HG03139 (cell line): ENCODE results near the gene TPSD1.
"Not testable (repeated sequence)": the region's sequence is repeated elsewhere in the genome, so short reads cannot be mapped to it uniquely, and the experiment has no call there.

ENCODE experiments used
- ATAC-seq: cut with Tn5 transposase; IDR thresholded peaks from one replicate; pipeline ENCODE4 v1.9.1; 2021; ENCODE audit not compliant: unreplicated experiment

Gene TPSD1

DNA sequence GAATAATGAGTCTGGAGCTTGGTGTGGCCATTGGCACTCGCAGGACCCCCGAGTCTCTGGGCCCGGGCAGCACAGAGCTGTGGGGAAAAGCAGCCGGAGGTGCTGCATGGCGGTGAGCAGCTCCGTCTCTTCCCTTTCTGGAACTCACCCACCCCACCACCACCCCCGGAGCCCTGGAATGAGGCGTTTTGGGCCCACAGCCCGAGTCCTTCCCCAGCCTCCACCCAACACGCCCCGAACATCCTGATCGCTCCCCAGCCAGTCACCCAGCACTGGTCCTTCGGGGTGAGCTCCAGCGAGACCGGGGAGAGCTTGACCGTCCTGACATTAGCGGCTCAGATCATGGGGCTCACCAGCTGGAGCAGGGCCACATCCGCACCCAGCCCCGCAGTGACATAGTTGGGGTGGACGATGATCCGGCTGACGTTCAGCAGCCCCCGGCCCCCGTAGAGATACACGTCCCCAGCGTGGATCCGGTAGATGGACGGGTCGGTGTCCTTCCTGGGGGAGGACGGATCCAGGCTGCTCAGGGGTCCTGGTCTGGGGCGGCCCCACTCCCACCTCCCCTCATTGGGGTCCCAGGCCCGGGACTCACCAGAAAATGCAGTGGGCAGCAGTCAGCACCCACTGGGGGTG lies 6.5 kb downstream of the TPSD1 start:
- ATAC-seq: no peak

GRCh38 chr16:1262846-1263221 lies 7.0 kb downstream of the TPSD1 start:
- no peak for ATAC-seq

GRCh38 chr16:1263591-1264344 lies 7.9 kb downstream of the TPSD1 start:
- ATAC-seq: no peak

GRCh38 chr16:1264345-1265089 lies 8.6 kb downstream of the TPSD1 start:
- ATAC-seq: no peak

DNA sequence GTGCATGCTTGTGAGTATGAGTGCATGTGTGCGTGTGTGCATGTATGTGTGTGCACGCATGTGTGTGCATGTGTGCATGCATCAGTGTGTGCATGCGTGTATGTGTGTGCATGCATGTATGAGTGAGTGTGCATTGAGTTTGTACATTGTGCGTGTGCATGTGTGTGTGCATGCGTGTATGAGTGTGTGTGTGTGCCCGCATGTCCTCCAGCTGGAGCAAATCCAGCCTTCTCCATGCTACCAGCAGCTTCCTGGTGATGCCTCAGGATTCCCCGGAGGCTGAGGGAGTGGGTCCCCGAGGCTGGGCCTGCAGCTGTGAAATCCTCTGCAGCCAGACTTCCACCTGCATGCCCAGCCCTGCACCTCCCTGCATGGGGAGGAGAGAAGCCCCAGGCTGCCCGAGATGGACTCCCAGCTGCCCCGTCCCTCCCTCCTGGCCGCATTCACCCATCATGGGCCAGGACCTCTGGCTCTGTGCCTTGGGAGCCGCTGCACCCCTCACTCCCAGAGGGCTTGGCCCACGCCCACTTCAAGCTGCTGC lies 9.3 kb downstream of the TPSD1 start:
- ATAC-seq: no peak

GRCh38 chr16:1265826-1266225 lies 10.0 kb downstream of the TPSD1 start:
- ATAC-seq: no peak

- not testable (repeated sequence) for ATAC-seq
These were observed 13.5 kb downstream of the TPSD1 start for GRCh38 chr16:1269418-1269817.

DNA sequence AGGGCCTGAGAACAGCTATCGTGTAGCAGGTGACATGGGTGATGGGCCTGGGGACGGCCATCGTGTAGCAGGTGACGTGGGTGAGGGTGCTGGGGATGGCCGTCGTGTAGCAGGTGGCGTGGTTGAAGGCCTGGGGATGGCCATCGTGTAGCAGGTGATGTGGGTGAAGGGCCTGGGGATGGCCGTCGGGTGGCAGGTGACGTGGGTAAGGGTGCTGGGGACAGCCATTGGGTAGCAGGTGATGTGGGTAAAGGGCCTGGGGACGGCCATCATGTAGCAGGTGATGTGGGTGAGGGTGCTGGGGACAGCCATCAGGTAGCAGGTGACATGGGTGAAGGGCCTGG lies 15.5 kb downstream of the TPSD1 start:
- ATAC-seq: no peak

DNA sequence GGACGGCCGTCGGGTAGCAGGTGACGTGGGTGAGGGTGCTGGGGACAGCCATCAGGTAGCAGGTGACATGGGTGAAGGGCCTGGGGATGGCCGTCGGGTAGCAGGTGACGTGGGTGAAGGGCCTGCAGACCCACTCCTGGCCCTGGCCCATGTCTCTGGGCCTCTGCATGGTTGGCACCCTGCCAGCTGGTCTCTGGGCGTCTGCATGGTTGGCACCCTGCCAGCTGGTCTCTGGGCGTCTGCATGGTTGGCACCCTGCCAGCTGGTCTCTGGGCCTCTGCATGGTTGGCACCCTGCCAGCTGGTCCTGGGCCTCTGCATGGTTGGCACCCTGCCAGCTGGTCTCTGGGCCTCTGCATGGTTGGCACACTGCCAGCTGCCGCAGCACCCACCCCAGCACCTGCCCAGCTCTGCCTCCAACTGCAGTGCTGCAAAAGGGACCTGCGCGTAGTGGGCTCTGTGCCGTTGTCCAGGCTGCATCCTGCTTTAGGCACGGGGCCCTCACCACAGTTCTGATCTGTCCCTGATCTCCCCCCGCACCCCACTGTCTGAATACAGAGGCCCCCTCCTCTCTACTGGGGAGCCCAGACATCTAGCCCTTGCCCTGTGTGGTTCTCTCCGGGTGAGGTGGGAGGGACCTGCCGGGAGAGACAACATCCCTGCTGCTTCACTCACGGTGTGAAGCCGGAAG lies 16.0 kb downstream of the TPSD1 start:
- not testable (repeated sequence) for ATAC-seq

- ATAC-seq: no peak
These were observed 16.8 kb downstream of the TPSD1 start for GRCh38 chr16:1272453-1273198.

DNA sequence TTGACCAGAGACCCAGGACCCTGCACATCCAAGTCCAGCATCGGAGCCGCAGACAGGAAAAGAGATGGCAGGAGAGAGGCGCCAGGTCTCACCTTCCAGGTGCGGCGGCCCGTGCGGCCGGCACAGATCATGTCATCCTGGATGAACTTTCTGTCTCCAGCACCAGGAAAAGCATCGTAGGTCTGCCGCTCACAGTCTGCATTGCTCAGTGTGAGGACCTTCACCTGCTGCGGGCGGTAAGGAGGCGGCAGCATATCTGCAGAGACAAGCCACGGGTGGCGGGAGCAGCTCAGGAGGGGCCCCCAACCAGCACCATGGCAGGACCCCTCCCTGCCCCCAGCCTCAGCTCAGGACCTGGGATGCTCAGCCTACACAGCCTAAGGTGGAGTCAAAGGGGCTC lies 17.9 kb downstream of the TPSD1 start:
- ATAC-seq: no peak

GRCh38 chr16:1274767-1275166 lies 18.9 kb downstream of the TPSD1 start:
- ATAC-seq: no peak

GRCh38 chr16:1275791-1276579 lies 20.1 kb downstream of the TPSD1 start:
- ATAC-seq: no peak

DNA sequence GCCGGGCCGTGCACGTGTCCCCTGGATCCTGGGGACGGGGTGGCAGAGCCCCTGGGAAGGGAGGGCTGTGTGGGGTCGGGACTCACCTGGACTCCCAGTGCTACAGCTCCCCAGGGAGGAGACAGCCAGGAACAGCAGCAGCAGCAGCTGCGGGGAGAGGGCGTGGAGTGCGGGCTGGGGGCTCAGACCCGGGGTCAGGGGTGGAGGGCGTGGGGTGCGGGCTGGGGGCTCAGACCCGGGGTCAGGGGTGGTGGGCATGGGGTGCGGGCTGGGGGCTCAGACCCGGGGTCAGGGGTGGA lies 20.7 kb downstream of the TPSD1 start:
- no peak for ATAC-seq

- ATAC-seq: no peak
These were observed 21.3 kb downstream of the TPSD1 start for GRCh38 chr16:1277151-1277598.

GRCh38 chr16:1277617-1278282 lies 21.9 kb downstream of the TPSD1 start:
- ATAC-seq: no peak

- no peak for ATAC-seq
These were observed 22.6 kb downstream of the TPSD1 start for GRCh38 chr16:1278477-1278876.

- no peak for ATAC-seq
These were observed 23.4 kb downstream of the TPSD1 start for GRCh38 chr16:1279081-1279944.
